Ecto neural progenitor cell (in vitro differentiated cells): Measurements from ENCODE around the gene LRRC14B.
"Not testable (repeated sequence)": the region's sequence is repeated elsewhere in the genome, so short reads cannot be mapped to it uniquely, and the experiment has no call there.

Experiments
- DNase-seq: peaks from one replicate; pipeline ENCODE4 v3.0.0-alpha.2; 2018; ENCODE audit warnings: low spot score

Gene LRRC14B

DNA sequence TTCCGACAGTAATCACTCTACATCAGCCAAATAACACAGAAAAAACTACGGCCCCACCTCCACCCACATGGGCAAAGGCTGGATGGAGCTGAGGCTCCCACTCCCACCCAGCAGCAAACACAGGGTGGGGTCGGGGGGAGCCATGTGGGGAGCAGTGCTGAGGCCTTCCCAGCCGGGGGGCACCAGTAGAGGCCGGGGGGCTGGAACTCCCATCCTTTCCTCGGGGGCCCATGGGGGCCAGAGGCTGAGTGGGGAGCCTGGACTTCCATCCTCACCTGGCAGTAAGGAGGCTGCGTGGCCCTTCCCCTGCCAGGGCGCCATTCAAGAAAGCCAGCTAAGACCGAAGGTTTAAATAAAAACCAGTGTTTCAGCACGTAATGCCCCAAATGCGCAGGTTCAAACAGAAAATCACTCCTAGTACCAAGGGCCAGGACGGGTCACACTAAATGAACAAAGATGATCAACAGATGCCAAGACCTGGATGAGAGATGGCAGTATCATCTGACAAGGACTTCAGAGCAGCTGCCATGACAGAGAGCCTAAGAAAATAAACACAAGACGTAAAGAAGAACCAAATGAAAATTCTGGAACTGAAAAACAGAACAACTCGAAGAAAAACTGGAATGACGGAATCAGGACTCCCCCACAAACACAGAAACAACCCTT lies 17.3 kb downstream of the LRRC14B start:
- no peak for DNase-seq

DNA sequence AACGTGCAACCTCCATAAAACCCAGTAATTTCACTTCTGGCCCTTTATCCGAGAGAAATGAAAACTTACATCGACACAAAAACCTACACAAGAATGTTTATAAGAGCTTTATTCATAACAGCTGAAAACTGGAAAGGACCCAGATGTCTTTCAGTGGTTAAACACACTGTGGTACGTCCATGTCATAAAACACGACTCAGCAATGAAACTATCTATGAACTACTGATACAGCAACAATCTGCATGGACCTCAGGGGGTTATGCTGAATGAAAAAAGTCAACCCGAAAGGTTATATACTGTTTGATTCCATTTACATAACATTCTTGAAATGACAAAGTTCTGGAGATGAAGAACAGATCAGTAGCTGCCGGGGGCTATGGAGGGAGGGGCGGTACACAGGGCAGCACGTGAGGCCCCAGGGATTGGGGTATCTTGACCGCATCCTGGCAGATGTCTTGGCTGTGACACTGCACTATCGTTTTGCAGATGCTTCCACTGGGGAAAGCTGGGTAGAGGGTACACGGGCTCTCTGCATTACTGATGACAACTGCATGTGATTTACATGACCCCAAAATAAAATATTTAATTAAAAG lies 22.6 kb downstream of the LRRC14B start:
- DNase-seq: no peak

DNA sequence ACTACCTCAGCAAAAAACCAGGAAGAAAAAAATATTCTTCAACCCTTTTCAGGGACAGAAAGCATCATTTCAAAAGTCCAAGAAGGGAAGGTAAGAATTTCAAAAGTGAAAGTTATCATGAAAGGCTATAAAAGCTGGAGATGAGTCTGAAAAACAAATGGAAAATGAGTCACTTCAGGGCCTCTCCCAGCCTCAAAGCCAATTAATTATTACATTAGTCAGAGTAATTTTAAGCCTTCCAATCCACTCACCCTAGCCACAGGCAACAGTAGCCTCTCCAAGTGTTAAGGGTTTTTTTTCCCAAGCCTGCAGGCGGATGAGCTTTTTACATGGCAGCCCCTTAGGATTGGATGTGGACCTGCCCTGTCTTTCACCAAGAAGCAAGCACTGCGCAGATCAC lies 24.0 kb downstream of the LRRC14B start:
- not testable (repeated sequence) for DNase-seq

DNA sequence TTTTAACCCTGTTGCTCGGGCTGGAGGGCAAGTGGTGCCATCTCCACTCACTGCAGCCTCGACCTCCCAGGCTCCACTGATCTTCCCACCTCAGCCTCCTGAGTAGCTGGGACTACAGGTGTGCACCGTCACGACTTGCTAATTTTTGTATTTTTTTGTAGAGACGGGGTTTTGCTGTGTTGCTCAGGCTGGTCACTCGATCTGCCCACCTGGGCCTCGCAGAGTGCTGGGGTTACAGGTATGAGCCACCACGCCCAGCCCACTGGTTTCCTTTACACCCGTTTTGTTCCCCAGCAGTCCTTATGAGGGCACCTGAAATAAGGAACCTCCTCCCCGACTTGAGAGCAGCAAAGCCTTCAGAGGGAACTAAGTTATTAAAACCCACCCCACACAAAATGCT lies 24.8 kb downstream of the LRRC14B start:
- DNase-seq: not testable (repeated sequence)

DNA sequence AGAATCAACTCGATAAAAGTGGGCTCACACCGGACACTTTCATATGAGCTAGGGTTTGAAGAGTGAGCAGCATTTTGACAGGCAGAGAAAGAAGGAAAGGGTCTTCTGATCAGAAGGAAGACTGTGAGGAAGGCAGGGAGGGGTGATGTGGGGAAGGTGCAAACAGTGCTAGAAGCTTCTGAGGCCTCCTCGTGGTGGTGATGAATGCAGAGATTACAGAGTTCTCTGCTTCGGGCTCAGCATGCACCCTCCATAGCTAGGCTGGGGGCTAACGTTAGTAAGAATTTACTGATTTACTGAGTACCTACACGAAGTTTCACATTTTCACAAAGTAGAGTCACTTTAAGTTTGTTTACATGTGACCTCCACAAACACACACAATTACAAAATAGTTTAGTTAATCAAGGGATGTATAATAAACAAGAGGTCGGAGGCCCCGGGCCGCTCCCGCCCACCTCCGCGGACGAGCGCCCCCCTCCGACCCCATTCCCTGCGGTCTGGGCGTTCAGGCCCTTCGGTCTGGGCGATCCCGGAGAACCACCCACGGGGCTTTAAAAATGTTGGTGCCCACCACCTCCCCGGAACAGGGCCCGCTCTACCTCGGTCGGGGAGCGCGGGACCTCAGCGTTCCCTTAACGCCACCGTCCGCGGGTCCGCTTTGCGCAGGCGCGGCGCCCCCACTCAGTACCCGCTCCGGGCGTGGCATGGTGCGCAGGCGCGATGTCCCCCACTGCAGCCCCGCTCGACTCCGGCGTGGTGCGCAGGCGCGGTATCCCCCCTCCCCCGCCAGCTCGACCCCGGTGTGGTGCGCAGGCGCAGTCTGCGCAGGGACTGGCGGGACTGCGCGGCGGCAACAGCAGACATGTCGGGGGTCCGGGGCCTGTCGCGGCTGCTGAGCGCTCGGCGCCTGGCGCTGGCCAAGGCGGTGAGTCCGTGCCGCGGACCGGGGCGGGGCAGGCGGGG lies 26.5 kb downstream of the LRRC14B start, which contains the start of the genes CCDC127 and SDHA:
Gene CCDC127, minus strand, starts transcription at position 660 of the 963 bp plus-strand sequence. CDS start 1,304 bp downstream, outside the sequence.
Gene SDHA, plus strand, starts transcription at position 827 of the 963 bp plus-strand sequence. Its CDS starts 36 bp downstream, at position 863.
- peak; percentile 100 for DNase-seq

DNA sequence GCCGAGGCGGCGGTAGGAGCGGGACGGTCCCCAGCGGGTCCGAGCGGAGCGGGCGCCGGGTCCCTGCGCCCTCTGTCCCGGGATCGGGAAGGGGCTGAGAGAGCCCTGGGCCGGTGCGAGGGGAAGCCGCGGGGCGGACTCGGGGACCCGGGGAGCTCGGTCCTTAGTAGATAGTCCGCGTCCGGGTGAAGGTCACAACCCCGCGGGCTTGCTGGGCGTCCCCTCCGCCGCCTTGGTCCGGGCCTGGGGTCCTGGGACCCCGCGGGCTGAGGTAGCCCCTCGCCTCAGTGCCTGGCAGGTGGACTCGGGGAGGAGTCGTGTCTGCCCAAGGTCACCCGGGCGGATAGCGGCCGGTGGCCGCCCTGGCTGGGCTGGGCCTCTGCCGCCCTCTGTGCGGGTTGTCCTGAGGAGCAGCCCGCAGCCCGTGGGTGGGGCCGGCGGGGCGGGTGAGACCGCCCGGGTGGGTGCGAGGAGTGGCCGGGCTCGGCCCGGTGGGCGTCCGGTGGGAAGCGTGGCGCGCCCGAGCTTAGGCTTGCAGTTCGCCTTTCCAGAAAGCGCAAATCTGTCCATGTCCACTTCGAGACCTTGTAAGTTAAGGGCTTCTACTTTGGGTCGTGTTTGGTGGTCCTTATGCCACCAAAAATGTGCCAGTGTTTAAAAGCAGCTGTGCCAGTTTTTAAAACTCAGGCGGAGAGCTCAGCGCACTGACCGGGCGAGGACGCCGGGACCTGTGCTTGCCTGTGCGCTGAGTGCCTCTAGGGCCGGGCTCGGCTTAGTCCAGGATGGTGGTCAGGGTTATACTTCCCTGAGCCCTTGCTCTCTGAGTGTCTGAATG lies 27.4 kb downstream of the LRRC14B start:
- DNase-seq: peak; percentile 67

DNA sequence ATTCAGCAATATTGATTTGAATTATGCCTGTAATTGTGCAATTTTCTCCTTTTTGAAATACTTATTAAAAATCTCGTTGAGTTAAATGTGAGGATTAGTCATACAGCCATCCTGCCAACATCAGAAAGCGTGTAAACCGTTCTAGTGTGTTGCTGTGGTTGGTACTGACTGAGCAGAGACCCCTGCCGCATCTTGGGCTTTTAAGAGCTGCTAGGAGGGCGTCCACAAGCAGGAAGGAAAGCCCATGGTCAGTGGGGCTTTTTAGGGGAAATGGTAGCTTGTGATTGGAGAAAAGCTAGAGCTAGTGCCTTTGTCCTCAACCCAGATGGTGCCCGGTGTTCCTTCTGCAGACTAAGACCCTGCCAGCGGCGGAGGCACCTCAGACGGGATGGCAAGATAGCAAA lies 28.2 kb downstream of the LRRC14B start:
- no peak for DNase-seq

DNA sequence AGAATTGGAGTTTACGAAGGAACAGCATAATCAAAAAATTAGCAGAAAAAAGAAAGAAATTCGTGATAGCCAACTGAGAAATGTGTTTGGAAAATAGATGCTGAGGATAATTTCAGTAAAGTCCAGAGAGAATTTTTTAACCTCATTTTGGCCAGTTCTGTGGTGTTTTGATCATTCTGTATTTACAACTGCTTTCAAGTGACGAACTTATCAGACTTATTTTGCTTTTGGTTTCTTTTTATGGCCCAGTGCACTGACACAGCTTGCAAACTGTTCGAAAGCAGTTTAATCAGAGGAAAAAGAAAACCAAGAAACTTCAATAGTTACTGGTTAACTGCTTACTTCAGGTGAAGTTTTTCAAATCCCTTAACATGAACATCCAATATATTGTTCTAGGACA lies 28.7 kb downstream of the LRRC14B start:
- DNase-seq: no peak

DNA sequence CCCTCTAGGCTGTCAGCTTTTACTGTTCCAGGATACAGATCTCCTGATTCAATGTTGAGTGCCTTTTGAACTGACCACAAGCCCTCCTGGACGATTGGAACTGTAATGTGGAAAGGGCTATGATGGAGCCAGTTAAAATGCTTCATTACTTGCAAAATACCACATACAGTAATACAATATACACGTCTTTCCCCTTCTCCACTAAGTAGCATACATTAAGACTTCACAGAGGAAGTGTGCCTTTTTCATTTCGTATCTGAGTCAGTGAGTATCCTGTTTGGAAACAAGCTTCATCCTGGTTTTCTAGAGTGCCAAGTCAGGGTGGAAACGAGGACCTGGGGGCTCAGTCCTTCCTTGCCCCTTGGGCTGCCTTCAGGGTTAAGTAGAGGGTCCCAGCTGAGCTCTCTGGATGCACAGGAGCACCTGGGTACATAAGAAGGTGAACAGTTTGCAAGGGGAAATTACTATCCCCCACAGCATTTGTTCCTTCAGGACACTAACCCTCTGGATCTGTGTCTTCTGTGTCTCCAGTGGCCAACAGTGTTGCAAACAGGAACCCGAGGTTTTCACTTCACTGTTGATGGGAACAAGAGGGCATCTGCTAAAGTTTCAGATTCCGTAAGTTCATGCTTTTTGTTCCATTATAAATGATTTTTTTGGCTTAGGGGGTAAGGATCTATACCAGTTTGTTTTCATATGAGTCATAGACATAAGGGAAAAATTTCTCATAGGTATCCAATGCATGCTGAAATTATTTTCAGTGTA lies 31.8 kb downstream of the LRRC14B start:
- not testable (repeated sequence) for DNase-seq

DNA sequence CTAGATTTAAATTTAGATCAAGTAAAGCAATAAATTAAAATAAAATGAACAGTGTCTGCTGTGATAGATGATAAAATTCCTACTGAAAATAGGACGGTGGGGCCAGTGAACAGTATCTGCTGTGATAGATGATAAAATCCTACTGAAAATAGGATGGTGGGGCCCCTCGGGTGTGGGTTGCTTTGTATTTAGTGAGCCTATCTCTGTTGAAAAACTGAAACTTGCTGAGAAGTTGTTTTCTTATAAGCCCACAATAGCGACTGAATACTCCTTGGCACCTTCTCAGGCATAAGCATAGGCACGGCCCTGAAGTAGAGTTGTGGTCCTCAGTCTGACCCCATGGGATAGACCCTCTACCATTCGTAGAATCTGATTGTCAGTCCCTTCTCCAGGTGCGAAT lies 32.5 kb downstream of the LRRC14B start:
- no peak for DNase-seq

DNA sequence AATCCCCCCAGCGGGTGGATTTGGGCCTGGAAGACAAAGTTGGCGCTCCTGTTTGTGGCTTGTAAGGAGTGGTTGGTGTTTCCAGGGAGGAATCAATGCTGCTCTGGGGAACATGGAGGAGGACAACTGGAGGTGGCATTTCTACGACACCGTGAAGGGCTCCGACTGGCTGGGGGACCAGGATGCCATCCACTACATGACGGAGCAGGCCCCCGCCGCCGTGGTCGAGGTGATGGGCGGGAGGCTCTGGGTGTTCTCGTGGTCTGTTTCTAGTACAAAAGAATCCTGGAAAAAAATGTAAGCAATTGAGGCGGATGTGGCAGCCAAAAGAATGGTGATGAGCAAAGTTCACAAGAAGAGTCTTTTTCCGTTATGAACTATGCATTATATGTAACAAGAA lies 34.0 kb downstream of the LRRC14B start:
- no peak for DNase-seq

DNA sequence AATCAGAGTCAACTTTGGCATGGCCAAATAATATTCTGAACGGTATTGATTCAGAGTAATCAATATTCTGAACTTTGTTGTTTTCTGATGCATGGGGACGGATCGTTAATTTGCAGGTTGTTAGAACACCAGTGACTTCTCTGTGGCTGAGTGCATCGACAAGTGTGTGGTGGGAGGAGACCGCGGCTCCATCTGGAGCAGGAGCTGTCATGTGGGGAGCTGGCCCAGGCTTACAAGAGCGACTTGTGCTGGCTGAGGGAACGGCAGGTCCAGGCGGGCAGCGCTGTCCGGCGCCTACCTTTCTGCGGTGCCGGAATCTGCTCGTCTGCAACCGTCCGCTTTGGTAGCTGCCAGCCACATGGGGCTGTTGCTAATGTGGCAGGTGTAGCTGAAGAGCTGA lies 36.1 kb downstream of the LRRC14B start:
- not testable (repeated sequence) for DNase-seq

DNA sequence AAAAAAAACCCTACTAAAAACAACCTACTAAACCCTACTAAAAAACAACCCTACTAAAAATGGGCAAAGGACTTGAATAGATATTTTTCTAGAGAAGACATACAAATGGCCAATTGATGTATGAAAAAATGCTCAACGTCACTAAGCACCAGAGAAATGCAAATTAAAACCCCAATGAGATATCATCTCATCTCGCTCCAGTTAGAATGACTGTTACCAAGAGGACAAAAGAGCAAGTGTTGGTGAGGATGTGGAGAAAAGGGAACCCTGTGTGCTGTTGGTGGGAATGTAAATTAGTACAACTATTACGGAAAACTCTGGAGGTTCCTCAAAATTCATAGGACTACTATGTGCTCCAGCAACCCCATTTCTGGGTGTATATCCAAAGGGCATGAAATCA lies 37.6 kb downstream of the LRRC14B start:
- no peak for DNase-seq

DNA sequence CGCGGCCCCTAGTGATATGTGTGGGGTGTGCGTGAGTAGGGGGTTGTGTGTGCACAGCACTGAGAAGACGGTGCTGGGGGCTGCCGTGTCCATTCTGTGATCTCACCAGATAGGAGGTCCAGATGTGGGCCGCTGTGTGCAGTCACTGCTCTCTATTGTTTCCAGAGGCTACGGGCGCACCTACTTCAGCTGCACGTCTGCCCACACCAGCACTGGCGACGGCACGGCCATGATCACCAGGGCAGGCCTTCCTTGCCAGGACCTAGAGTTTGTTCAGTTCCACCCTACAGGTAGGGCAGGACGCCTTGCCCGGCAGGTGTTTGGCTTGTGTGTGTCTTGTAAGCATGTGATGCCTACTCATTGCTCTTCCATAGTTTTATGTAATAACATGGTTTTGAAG lies 39.4 kb downstream of the LRRC14B start:
- DNase-seq: no peak

DNA sequence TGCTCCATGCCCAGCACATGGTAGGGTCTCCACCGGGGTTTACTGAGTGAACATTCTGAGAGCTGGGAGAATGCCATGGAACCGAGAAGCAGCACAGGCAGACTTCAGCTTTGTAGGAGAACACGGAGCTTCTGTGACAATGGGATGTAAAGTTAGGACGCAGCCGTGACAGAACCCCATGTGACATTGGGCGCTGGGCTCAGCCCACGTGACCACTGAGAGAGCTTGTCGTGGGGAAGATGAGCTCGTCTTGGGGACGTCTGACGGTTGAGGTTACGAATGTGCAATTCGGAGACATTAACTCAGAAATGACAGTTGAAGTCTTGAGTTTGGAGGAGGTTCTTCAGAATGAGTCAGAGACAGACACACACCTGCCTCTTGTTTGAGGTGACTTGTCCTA lies 40.4 kb downstream of the LRRC14B start:
- DNase-seq: no peak

DNA sequence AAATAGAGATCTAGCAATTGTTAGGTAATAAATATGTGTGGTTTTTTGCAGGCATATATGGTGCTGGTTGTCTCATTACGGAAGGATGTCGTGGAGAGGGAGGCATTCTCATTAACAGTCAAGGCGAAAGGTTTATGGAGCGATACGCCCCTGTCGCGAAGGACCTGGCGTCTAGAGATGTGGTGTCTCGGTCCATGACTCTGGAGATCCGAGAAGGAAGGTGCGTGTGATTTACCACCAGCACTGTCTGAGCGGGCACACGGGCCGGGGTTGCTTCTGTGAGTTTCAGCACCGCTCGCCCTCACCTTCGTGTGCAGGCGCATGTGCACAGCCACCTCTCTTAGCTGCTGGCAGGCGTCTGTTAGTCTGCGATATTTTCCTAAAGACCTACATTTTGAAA lies 42.1 kb downstream of the LRRC14B start:
- not testable (repeated sequence) for DNase-seq

DNA sequence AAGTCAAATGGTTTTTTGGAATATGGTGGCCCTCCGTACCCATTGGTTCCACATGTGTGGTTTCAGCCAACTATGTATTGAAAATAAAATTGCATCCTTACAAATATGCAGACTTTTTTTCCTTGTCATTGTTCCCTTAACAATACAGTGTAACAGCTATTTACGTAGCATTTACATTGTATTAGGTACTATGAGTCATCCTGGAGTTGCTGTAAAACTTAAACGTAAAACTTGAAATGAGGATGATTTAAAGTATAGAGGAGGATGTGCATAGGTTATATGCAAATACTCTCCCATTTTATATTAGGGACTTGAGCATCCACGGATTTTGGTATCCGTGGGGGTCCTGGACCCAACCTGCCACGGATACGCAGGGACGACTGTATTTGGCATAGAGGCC lies 43.2 kb downstream of the LRRC14B start:
- no peak for DNase-seq

DNA sequence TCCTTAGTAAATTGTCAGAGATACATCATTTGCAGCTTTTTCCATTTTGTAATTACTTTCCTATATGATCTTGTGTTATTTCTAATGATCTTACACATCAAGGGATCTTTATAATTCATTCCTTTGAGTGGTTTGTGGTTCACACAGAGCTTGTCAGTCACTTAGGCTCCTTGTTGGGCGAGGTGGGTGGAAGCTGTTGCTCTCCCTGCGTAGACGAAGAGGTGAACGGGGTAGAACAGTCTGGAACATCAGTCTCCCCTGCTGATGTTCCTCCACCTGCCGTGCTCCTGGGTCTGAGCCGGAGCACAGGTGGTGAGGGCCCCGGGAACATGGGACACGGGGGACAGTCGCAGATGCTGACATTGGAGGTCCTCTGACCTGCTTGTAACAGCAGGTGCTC lies 44.2 kb downstream of the LRRC14B start:
- DNase-seq: not testable (repeated sequence)

DNA sequence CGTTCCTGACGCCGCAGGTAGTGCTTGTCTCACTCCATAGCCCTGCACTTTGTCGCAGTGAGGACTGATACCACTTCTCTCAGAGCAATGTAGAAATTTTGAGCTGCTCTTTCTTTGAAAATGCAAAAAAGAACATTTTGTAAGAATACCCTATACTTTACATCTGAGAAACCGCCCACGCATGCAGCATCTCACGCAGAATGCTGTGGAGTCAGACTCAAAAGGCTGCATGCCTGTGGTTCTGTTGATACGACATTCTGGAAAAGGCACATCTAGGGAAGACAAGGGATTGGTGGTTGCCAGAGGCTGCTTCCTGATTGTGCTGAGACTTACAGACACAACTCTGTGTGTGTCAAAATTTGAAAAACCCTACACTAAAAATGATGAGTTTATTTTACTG lies 46.6 kb downstream of the LRRC14B start:
- DNase-seq: not testable (repeated sequence)

DNA sequence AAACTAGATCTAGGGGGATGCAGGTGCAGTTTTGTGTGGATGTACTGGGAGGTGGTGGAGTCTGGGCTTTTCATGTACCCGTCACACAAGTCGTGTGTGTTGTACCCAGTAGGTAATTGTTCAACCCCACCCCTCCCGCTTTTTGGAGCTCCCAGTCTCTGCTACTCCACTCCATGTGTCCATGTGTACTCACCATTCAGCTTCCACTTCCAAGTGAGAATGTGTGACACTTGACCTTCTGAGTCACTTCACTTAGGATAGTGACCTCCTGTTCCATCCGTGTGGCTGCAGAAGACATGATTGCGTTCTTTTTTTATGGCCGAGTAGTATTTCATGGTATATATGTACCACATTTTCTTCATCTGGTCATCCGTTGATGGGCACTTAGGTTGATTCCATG lies 49.3 kb downstream of the LRRC14B start:
- not testable (repeated sequence) for DNase-seq
